Mesendoderm (in vitro differentiated cells): ENCODE measurements around the gene HES5.
"Not testable (repeated sequence)": the region's sequence is repeated elsewhere in the genome, so short reads cannot be mapped to it uniquely, and the experiment has no call there.

ENCODE experiments used
- DNase-seq: peaks from one replicate; pipeline ENCODE4 v3.0.0; 2013
- H2AK5ac ChIP-seq: 2 replicates; pipeline ENCODE4 v1.6.1; 2013; ENCODE audit warnings: low read length, inconsistent platforms
- H2BK120ac ChIP-seq: 2 replicates; pipeline ENCODE4 v1.6.1; 2013; ENCODE audit warnings: low read depth, mild to moderate bottlenecking, low read length, moderate library complexity, mixed read lengths
- H2BK15ac ChIP-seq: replicated peaks from 2 replicates; pipeline ENCODE4 v1.6.1; 2013; ENCODE audit warnings: low read depth, mild to moderate bottlenecking, moderate library complexity
- H2BK5ac ChIP-seq: 2 replicates; pipeline ENCODE4 v1.6.1; 2013; ENCODE audit warnings: low read length, inconsistent platforms
- H3K18ac ChIP-seq: 2 replicates; pipeline ENCODE4 v1.6.1; 2013; ENCODE audit warnings: mild to moderate bottlenecking, low read length, mixed read lengths
- H3K23ac ChIP-seq: one replicate; pipeline ENCODE4 v1.6.1; 2013; ENCODE audit warnings: low read length
- H3K27ac ChIP-seq: 2 replicates; pipeline ENCODE4 v1.5.1; 2013; ENCODE audit warnings: low read depth, mild to moderate bottlenecking, inconsistent platforms, low read length, moderate library complexity
- H3K27me3 ChIP-seq: 2 replicates; pipeline ENCODE4 v1.6.1; 2013; ENCODE audit warnings: low read length, control low read depth, mild to moderate bottlenecking, inconsistent platforms; ENCODE audit not compliant: insufficient read depth, poor library complexity
- H3K36me3 ChIP-seq: 2 replicates; pipeline ENCODE4 v1.6.1; 2013; ENCODE audit warnings: low read length, inconsistent platforms; ENCODE audit not compliant: control insufficient read depth, insufficient read depth
- H3K4ac ChIP-seq: one replicate; pipeline ENCODE4 v1.6.1; 2013; ENCODE audit warnings: low read depth, mild to moderate bottlenecking, low read length, moderate library complexity
- H3K4me1 ChIP-seq: 2 replicates; pipeline ENCODE4 v1.6.1; 2013; ENCODE audit warnings: low read depth, low read length, inconsistent platforms; ENCODE audit not compliant: control insufficient read depth
- H3K4me2 ChIP-seq: 2 replicates; pipeline ENCODE4 v1.6.1; 2013; ENCODE audit warnings: low read length
- H3K4me3 ChIP-seq: 2 replicates; pipeline ENCODE4 v1.5.1; 2013; ENCODE audit warnings: mild to moderate bottlenecking, low read length
- H3K56ac ChIP-seq: one replicate; pipeline ENCODE4 v1.6.1; 2013; ENCODE audit warnings: low read length
- H3K79me1 ChIP-seq: 2 replicates; pipeline ENCODE4 v1.6.1; 2013; ENCODE audit warnings: low read length, inconsistent platforms
- H3K79me2 ChIP-seq: 2 replicates; pipeline ENCODE4 v1.6.1; 2013; ENCODE audit warnings: mild to moderate bottlenecking, low read length; ENCODE audit not compliant: control insufficient read depth, insufficient read depth
- H3K9ac ChIP-seq: 2 replicates; pipeline ENCODE4 v1.6.1; 2013; ENCODE audit warnings: low read length, inconsistent platforms
- H4K5ac ChIP-seq: one replicate; pipeline ENCODE4 v1.6.1; 2013; ENCODE audit warnings: low read length
- H4K8ac ChIP-seq: one replicate; pipeline ENCODE4 v1.6.1; 2013; ENCODE audit warnings: low read depth, mild to moderate bottlenecking, control low read depth, low read length, moderate library complexity
- WGBS: extraction: QIAGEN DNeasy Blood & Tissue Kit; methylation state at CpG from one replicate; pipeline ENCODE4 v1.1.7; 2013; ENCODE audit warnings: low lambda C conversion rate, missing lambda C conversion rate; ENCODE audit not compliant: insufficient coverage; ENCODE audit errors: extremely low coverage; 5-methylcytosine and 5-hydroxymethylcytosine counted together

HES5 gene

GRCh38 chr1:2550309-2550861, 20.3 kb upstream of the HES5 start:
- H3K9ac ChIP-seq, H3K23ac ChIP-seq, H3K4me1 ChIP-seq, H3K56ac ChIP-seq, DNase-seq, H3K79me2 ChIP-seq, H2AK5ac ChIP-seq, H4K8ac ChIP-seq, H3K79me1 ChIP-seq, H3K27ac ChIP-seq, H3K4me2 ChIP-seq, H2BK15ac ChIP-seq, H3K4me3 ChIP-seq, H2BK120ac ChIP-seq, H3K4ac ChIP-seq, H3K27me3 ChIP-seq, H3K36me3 ChIP-seq, H3K18ac ChIP-seq, H2BK5ac ChIP-seq, H4K5ac ChIP-seq: not testable (repeated sequence)
- no CpG with 5 or more reads among the region's 12 CpGs for WGBS

- no CpG with 5 or more reads among the region's 28 CpGs for WGBS
- H3K79me1 ChIP-seq, H4K8ac ChIP-seq, H3K79me2 ChIP-seq, H3K18ac ChIP-seq, H2BK15ac ChIP-seq, H3K9ac ChIP-seq, H3K27ac ChIP-seq, H3K4me3 ChIP-seq, H3K56ac ChIP-seq, H3K4me1 ChIP-seq, H2BK120ac ChIP-seq, H3K4ac ChIP-seq, DNase-seq, H3K27me3 ChIP-seq, H3K36me3 ChIP-seq, H3K4me2 ChIP-seq, H3K23ac ChIP-seq, H2AK5ac ChIP-seq, H2BK5ac ChIP-seq, H4K5ac ChIP-seq: not testable (repeated sequence)
Observed at GRCh38 chr1:2549367-2550029, 19.4 kb upstream of the HES5 start.

- H2BK15ac ChIP-seq, result no peak overlapping the region
- no peaks in the 10 kb centered on the region for H3K79me1 ChIP-seq
- H2AK5ac ChIP-seq, result no peak overlapping the region
- H3K18ac ChIP-seq, result no peak overlapping the region
- peak overlapping the region; percentile 76 for H3K56ac ChIP-seq
- H4K5ac ChIP-seq, result no peak overlapping the region
- no peaks in the 10 kb centered on the region for H3K36me3 ChIP-seq
- DNase-seq, result peak; percentile 84
- H3K4ac ChIP-seq, result no peak overlapping the region
- H3K4me2 ChIP-seq, result no peak overlapping the region
- no peak overlapping the region for H3K23ac ChIP-seq
- H3K4me1 ChIP-seq, result no peaks in the 10 kb centered on the region
- no peak overlapping the region for H2BK120ac ChIP-seq
- no peaks in the 10 kb centered on the region for H3K79me2 ChIP-seq
- peak overlapping the region; percentile 44 for H3K9ac ChIP-seq
- H3K4me3 ChIP-seq, result no peak overlapping the region
- no peak overlapping the region for H4K8ac ChIP-seq
- no CpG with 5 or more reads among the region's 17 CpGs for WGBS
- H3K27ac ChIP-seq, result peak overlapping the region; percentile 12
- no peaks in the 10 kb centered on the region for H3K27me3 ChIP-seq
- no peak overlapping the region for H2BK5ac ChIP-seq
Observed at GRCh38 chr1:2548068-2548589, 18.1 kb upstream of the HES5 start.

- Histone ChIP-seq H2BK5ac (no peak overlapping the region), H3K4ac (no peak overlapping the region), H3K4me2 (peak overlapping the region; percentile 70), H3K27ac (peak overlapping the region; percentile 69), H3K18ac (peak overlapping the region; percentile 51), H3K36me3 (no peaks in the 10 kb centered on the region), H3K4me3 (peak overlapping the region; percentile 4), H3K79me2 (no peaks in the 10 kb centered on the region), H2BK15ac (no peak overlapping the region), H4K5ac (no peak overlapping the region), H4K8ac (no peak overlapping the region), H3K79me1 (no peaks in the 10 kb centered on the region), H2AK5ac (no peak overlapping the region), H3K56ac (peak overlapping the region; percentile 87), H3K4me1 (no peaks in the 10 kb centered on the region), H3K23ac (no peak overlapping the region), H2BK120ac (no peak overlapping the region), H3K27me3 (no peaks in the 10 kb centered on the region), H3K9ac (peak overlapping the region; percentile 61)
- WGBS, result no CpG with 5 or more reads among the region's 27 CpGs
- DNase-seq, result no peak
Observed at GRCh38 chr1:2547210-2548067, 17.4 kb upstream of the HES5 start.

- Histone ChIP-seq H3K79me2 (no peaks in the 10 kb centered on the region), H2BK15ac (no peak overlapping the region), H2AK5ac (no peak overlapping the region), H3K9ac (peak overlapping the region; percentile 72), H3K4ac (no peak overlapping the region), H3K4me2 (peak overlapping the region; percentile 70), H4K5ac (no peak overlapping the region), H3K27me3 (no peaks in the 10 kb centered on the region), H3K4me3 (peak overlapping the region; percentile 44), H3K18ac (peak overlapping the region; percentile 69), H3K56ac (peak overlapping the region; percentile 87), H3K36me3 (no peaks in the 10 kb centered on the region), H3K4me1 (no peaks in the 10 kb centered on the region), H3K23ac (no peak overlapping the region), H2BK5ac (no peak overlapping the region), H3K79me1 (no peaks in the 10 kb centered on the region), H2BK120ac (no peak overlapping the region), H3K27ac (peak overlapping the region; percentile 69), H4K8ac (no peak overlapping the region)
- no CpG with 5 or more reads among the region's 52 CpGs for WGBS
- DNase-seq, result peak; percentile 94
Observed at GRCh38 chr1:2546515-2547209, 16.6 kb upstream of the HES5 start.
